HepG2 (cell line): ENCODE measurements around the gene DENND1C. TPM values are rescaled to one million over a fixed set of nuclear protein-coding genes. Genes with fewer than 3 reads are reported as not detected.

Experiments used
- ATAC-seq: fragments of 200-7000 bp; cut with Tn5 transposase; 3 replicates; pipeline ENCODE4 v1.9.1; 2020; ENCODE audit warnings: mild to moderate bottlenecking, moderate library complexity
- BruUV-seq: library from RNA; stranded (reverse); fragments of 400-500 nt; replicated peaks from 2 replicates; lab custom pipeline; 2021; lab: Mats Ljungman, UMichigan
- CTCF ChIA-PET: fragments of 300-600 bp; formaldehyde crosslinking; extraction: SDS; loops from one replicate; lab custom pipeline; 2021; ENCODE audit warnings: low total read pairs, inconsistent platforms, low intra/inter-chr PET ratio; lab: Yijun Ruan, JAX
- POLR2A ChIA-PET: fragments of 350-600 bp; sonication (Branson Sonifier 250); formaldehyde crosslinking; loops from one replicate; lab custom pipeline; 2020; ENCODE audit warnings: antibody characterized with exemption, inconsistent platforms; lab: Yijun Ruan, JAX
- DNase-seq: peaks from one replicate; pipeline ENCODE4 v3.0.0-alpha.2; 2015; ENCODE audit warnings: low spot score
- FAIRE-seq: peaks from 3 replicates; lab custom pipeline; 2011; peaks lifted over from hg19 to GRCh38; lab: Jason Lieb, UNC
- H2AFZ ChIP-seq: one replicate; pipeline ENCODE4 v1.6.1; 2011; ENCODE audit warnings: low read length, inconsistent platforms
- H3K27ac ChIP-seq: fragments of 300-600 bp; 3 replicates; pipeline ENCODE4 v1.8.0; 2011; ENCODE audit warnings: mixed run types, mild to moderate bottlenecking, mixed read lengths, low read length, inconsistent platforms; ENCODE audit not compliant: insufficient read depth; ENCODE audit errors: extremely low read length
- H3K27me3 ChIP-seq, 2 experiments: fragments of 200-600 bp in 1 of 2; 2 replicates in 1 of 2; 3 replicates in 1 of 2; pipeline versions ENCODE4 v1.6.0 to v1.8.0; 2011; ENCODE audit warnings: low read length in 2 of 2, mild to moderate bottlenecking in 2 of 2, moderate library complexity in 2 of 2, inconsistent platforms in 1 of 2; ENCODE audit not compliant: insufficient read depth in 2 of 2, control insufficient read depth in 1 of 2
- H3K36me3 ChIP-seq, 2 experiments: fragments of 200-600 bp in 1 of 2; replicated peaks in 1 of 2; 2 replicates in 1 of 2; 3 replicates in 1 of 2; pipeline versions ENCODE4 v1.5.1 to v1.8.0; 2011; ENCODE audit warnings: low read length in 2 of 2, inconsistent platforms in 1 of 2; ENCODE audit not compliant: insufficient read depth in 2 of 2, control insufficient read depth in 1 of 2
- H3K4me1 ChIP-seq: 2 replicates; pipeline ENCODE4 v1.5.1; 2012; ENCODE audit warnings: low read length, inconsistent platforms; ENCODE audit not compliant: insufficient read depth
- H3K4me2 ChIP-seq: 2 replicates; pipeline ENCODE4 v1.6.0; 2011; ENCODE audit warnings: low read depth, low read length, inconsistent platforms
- H3K4me3 ChIP-seq, 3 experiments: fragments of 200-600 bp in 1 of 3; sonication (generic), shearing (Covaris generic) in 1 of 3; replicated peaks in 1 of 3; 2 replicates each; pipeline ENCODE4 v1.5.1; 2011 to 2016; ENCODE audit warnings: low read length in 3 of 3, inconsistent platforms in 2 of 3, low read depth in 2 of 3, mild to moderate bottlenecking in 2 of 3, control low read depth in 1 of 3, mixed read lengths in 1 of 3; ENCODE audit not compliant: insufficient read depth in 1 of 3
- H3K79me2 ChIP-seq: one replicate; pipeline ENCODE4 v1.6.1; 2011; ENCODE audit warnings: low read length, inconsistent platforms; ENCODE audit not compliant: insufficient read depth
- H3K9ac ChIP-seq: 2 replicates; pipeline ENCODE4 v1.6.0; 2011; ENCODE audit warnings: mild to moderate bottlenecking, low read depth, low read length, inconsistent platforms; ENCODE audit not compliant: insufficient read depth
- H3K9me3 ChIP-seq: 2 replicates; pipeline ENCODE4 v1.5.1; 2012; ENCODE audit warnings: mild to moderate bottlenecking, low read length
- H4K20me1 ChIP-seq: 2 replicates; pipeline ENCODE4 v1.6.0; 2011; ENCODE audit warnings: inconsistent platforms, mild to moderate bottlenecking, low read length, moderate library complexity; ENCODE audit not compliant: insufficient read depth
- KLF12 ChIP-seq: sonication (generic); formaldehyde crosslinking; IDR thresholded peaks from 2 replicates; pipeline ENCODE4 v1.4.0; 2020; ENCODE audit warnings: missing genetic modification reagents, borderline replicate concordance
- THAP9 ChIP-seq: sonication (generic); formaldehyde crosslinking; IDR thresholded peaks from 2 replicates; pipeline ENCODE4; 2020; ENCODE audit warnings: missing genetic modification reagents, mild to moderate bottlenecking, borderline replicate concordance
- ZBTB33 ChIP-seq: sonication (generic); formaldehyde crosslinking; IDR thresholded peaks from 2 replicates; pipeline ENCODE4 v1.4.0; 2020; ENCODE audit warnings: missing genetic modification reagents
- ZNF446 ChIP-seq: sonication (generic); formaldehyde crosslinking; IDR thresholded peaks from 2 replicates; pipeline ENCODE4 v1.5.0; 2020; ENCODE audit warnings: mild to moderate bottlenecking, missing genetic modification reagents
- ZNF468 ChIP-seq: sonication (generic); formaldehyde crosslinking; IDR thresholded peaks from 2 replicates; pipeline ENCODE4 v1.8.0; 2022; ENCODE audit warnings: mild to moderate bottlenecking, moderate library complexity, missing genetic modification reagents
- WGBS: methylation state at CpG from one replicate; pipeline ENCODE4 v1.1.6; 2017; ENCODE audit warnings: low lambda C conversion rate; 5-methylcytosine and 5-hydroxymethylcytosine counted together
- in situ Hi-C: cut with HindIII; loops from 2 replicates; pipeline ENCODE4 v1.10.0; 2017; ENCODE audit warnings: low pct_unique_long_range_greater_than_20kb; ENCODE audit not compliant: extremely low pct_ligation_motif_present
- intact Hi-C: fragments of 100-400 bp; cut with micrococcal nuclease; formaldehyde crosslinking; loops from one replicate; pipeline ENCODE4 v1.10.0; 2022; ENCODE audit not compliant: unreplicated experiment
- polyA plus RNA-seq, 8 experiments: library from polyadenylated mRNA; depleted of rRNA in 3 of 8; stranded (reverse) in 7 of 8; unstranded in 1 of 8; fragments of >200 nt; fragmentation: Illumina TruSeq in 4 of 8; extraction: Trizol in 4 of 8; gene quantifications; 2 replicates each; pipeline versions ENCODE4 v1.2.1 to v1.2.3, GENCODE V29; 2011 to 2016; ENCODE audit warnings: low read depth in 4 of 8, missing spikeins in 1 of 8, mixed read lengths in 1 of 8; ENCODE audit not compliant: insufficient read depth in 1 of 8
- total RNA-seq, 5 experiments: library from RNA; depleted of rRNA; stranded (reverse); fragments of >200 nt; fragmentation: Illumina TruSeq; extraction: Trizol; gene quantifications; 2 replicates each; pipeline ENCODE4 v1.2.3, GENCODE V29; 2016; ENCODE audit warnings: low read depth in 1 of 5

DENND1C gene
- total and polyA plus RNA-seq, 2 of the 13 experiments (the other 11 are each of a cell fraction or from before 2014, with no cell fraction given): 0.04 to 0.73 TPM

GRCh38 chr19:6433165-6433564, 48.4 kb downstream of the DENND1C start:
- no TSS peak for BruUV-seq
- Histone ChIP-seq H3K79me2 (no peaks in the 10 kb centered on the region), H3K4me3 (no peak overlapping the region), H3K9me3 (no peaks in the 10 kb centered on the region), H3K27ac (no peak overlapping the region), H3K27me3 (no peaks in the 10 kb centered on the region), H3K36me3 (no peaks in the 10 kb centered on the region), H3K4me2 (no peak overlapping the region), H2AFZ (no peak overlapping the region), H3K4me1 (0 out of 2 replicates have a peak, but pooled peaks cover 3% of the 10 kb centered on the region), H4K20me1 (no peaks in the 10 kb centered on the region), H3K9ac (no peak overlapping the region)
- no peak for DNase-seq
- POLR2A ChIA-PET: no interaction called here
- no peak for ATAC-seq
- no peak for FAIRE-seq
- CTCF ChIA-PET: no interaction called here
- in situ Hi-C loops: no loop called here
- 88% methylated on average over 9 of the region's 11 CpGs for WGBS
- intact Hi-C loops: no loop called here
- TF ChIP-seq ZNF468 (CRISPR knock-in tag): no peak
- no peak for TF ChIP-seq THAP9 (CRISPR knock-in tag)
- no peak for TF ChIP-seq KLF12
- peak; percentile 96 for TF ChIP-seq ZBTB33
- no peak for TF ChIP-seq ZNF446
